Measurements from ENCODE around the gene HES2.

DNA sequence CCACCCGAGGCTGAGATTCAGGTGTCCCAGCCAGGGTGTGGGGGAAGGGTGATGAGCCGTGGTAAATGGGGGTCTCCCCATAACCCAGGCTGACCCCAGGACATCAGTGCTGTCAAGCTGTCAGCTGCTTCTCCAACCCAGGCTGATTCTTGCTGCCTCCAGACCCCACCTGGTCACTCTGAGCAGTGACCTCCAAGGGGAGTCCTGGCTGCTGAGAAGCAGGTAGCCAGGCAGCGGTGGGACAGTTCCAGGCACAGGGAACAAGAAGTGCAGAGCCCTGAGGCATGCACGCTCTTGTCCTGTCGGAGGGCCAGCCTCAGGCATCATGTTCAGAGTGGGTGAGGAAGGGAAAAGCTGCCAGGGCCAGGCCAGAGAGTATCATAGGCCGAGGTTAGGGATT is 5.9 kb upstream of the HES2 start:
- TF ChIP-seq YY1 (IDR thresholded peaks at IDR 0.05; ENCODE audit: insufficient read depth, insufficient read length) (no peak), SUZ12 (IDR thresholded peaks at IDR 0.05; ENCODE audit: extremely low read depth, insufficient read depth, insufficient read length) (no peak)

Data from NT2/D1 (cell line).